Cardiac muscle cell (in vitro differentiated cells and primary cell): Measurements from ENCODE around the gene UBE2M. TPM values are rescaled to one million over a fixed set of nuclear protein-coding genes. Genes with fewer than 3 reads are reported as not detected.
A peak's percentile ranks its signal among the peaks of the same experiment; 100 is the strongest.

Experiments
- DNase-seq, 2 donors: peaks; one replicate each; pipeline versions ENCODE4 v3.0.0 to v3.0.0-alpha.2; 2010 to 2017; ENCODE audit warnings: low read depth in 1 of 2, low spot score in 1 of 2
- H3K27ac ChIP-seq: fragments of 200-600 bp; sonication (generic); 2 replicates; pipeline ENCODE4 v1.5.1; 2016
- H3K27me3 ChIP-seq: fragments of 200-600 bp; sonication (generic); 2 replicates; pipeline ENCODE4 v1.6.0; 2016; ENCODE audit warnings: control low read depth
- H3K36me3 ChIP-seq: fragments of 200-600 bp; sonication (generic); 2 replicates; pipeline ENCODE4 v1.5.1; 2016; ENCODE audit warnings: control low read depth
- H3K4me1 ChIP-seq: fragments of 200-600 bp; sonication (generic); 2 replicates; pipeline ENCODE4 v1.8.1; 2017; ENCODE audit warnings: low read depth, mild to moderate bottlenecking, mixed run types
- H3K4me3 ChIP-seq: fragments of 200-600 bp; sonication (generic); 2 replicates; pipeline ENCODE4 v1.5.1; 2016; ENCODE audit warnings: mild to moderate bottlenecking
- H3K9me3 ChIP-seq: fragments of 200-600 bp; sonication (generic); 2 replicates; pipeline ENCODE4 v1.5.1; 2017; ENCODE audit warnings: low read depth, mild to moderate bottlenecking, control low read depth
- polyA plus RNA-seq: library from polyadenylated mRNA; unstranded; fragments of >200 nt; fragmentation: Nextera tagmentation; extraction: Ambion mirVana; gene quantifications from 2 replicates; pipeline ENCODE4 v1.2.1, GENCODE V29; 2016
- total RNA-seq: library from RNA; depleted of rRNA; stranded (reverse); fragments of >200 nt; gene quantifications from 2 replicates; pipeline ENCODE4 v1.2.3, GENCODE V29; 2016
- TF ChIP-seq, protein P1 (sequence below): IDR thresholded peaks from 2 replicates; pipeline ENCODE4 v1.5.1; 2012; ENCODE audit warnings: low read depth, mild to moderate bottlenecking, low read length

UBE2M gene
- total and polyA plus RNA-seq, 2 experiments from 2014 or later: 70.8 to 177 TPM

DNA sequence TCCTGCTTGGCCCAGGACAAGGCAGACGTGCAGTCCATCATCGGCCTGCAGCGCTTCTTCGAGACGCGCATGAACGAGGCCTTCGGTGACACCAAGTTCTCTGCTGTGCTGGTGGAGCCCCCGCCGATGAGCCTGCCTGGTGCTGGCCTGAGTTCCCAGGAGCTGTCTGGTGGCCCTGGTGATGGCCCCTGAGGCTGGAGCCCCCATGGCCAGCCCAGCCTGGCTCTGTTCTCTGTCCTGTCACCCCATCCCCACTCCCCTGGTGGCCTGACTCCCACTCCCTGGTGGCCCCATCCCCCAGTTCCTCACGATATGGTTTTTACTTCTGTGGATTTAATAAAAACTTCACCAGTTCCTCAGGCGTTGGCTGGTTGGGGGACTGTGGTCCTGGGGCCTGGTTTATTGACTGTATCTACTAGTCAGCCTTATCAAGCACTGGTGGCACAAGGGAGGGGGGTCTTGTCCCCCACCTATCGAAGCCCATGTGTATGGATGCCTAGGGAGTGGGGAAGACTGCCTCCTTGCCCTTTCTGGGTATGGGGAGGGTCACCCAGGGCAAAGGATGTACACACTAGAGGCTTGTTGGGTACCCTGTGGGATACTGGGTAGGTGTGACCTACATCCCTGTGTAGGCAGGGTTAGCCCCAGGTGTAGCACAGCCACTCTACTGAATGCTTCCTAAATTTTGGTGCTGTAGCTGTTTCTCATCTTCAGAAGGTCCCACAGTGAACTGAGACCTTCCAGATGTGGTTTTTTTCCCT lies 7.9 kb downstream of the UBE2M start:
- H3K27ac ChIP-seq: no peak overlapping the region
- TF ChIP-seq, protein P1, sequence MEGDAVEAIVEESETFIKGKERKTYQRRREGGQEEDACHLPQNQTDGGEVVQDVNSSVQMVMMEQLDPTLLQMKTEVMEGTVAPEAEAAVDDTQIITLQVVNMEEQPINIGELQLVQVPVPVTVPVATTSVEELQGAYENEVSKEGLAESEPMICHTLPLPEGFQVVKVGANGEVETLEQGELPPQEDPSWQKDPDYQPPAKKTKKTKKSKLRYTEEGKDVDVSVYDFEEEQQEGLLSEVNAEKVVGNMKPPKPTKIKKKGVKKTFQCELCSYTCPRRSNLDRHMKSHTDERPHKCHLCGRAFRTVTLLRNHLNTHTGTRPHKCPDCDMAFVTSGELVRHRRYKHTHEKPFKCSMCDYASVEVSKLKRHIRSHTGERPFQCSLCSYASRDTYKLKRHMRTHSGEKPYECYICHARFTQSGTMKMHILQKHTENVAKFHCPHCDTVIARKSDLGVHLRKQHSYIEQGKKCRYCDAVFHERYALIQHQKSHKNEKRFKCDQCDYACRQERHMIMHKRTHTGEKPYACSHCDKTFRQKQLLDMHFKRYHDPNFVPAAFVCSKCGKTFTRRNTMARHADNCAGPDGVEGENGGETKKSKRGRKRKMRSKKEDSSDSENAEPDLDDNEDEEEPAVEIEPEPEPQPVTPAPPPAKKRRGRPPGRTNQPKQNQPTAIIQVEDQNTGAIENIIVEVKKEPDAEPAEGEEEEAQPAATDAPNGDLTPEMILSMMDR: no peak
- no peaks in the 10 kb centered on the region for H3K9me3 ChIP-seq
- DNase-seq: no peak
- H3K4me1 ChIP-seq: peaks cover 24% of the 10 kb centered on the region
- no peaks in the 10 kb centered on the region for H3K27me3 ChIP-seq
- no peak overlapping the region for H3K4me3 ChIP-seq
- peaks cover 47% of the 10 kb centered on the region for H3K36me3 ChIP-seq

DNA sequence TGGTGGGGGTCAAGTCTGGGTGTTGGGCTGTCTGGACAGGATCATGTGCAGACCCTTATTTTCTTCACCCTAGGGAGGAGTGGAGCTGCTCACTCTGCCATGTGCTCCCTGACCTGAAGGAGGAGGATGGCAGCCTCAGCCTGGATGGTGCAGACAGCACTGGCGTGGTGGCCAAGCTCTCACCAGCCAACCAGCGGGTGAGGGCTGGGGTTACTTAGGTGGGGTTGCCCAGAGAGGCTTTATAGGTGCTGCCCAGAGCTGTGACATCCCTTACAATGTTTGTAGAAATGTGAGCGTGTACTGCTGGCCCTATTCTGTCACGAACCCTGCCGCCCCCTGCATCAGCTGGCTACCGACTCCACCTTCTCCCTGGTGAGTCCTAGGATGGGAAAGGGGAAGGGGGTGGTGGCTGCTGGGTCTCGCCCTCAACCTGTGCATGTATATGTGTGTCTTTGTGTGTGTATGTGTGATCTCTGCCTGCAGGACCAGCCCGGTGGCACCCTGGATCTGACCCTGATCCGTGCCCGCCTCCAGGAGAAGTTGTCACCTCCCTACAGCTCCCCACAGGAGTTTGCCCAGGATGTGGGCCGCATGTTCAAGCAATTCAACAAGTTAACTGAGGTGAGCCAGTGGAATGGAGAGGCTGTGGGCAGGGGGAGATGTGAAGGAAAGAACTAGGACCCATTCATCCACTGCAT lies 8.6 kb downstream of the UBE2M start:
- TF ChIP-seq, protein P1: no peak
- Histone ChIP-seq H3K4me1 (peaks cover 21% of the 10 kb centered on the region), H3K27ac (no peak overlapping the region), H3K36me3 (peaks cover 47% of the 10 kb centered on the region), H3K9me3 (no peaks in the 10 kb centered on the region), H3K27me3 (no peaks in the 10 kb centered on the region), H3K4me3 (no peak overlapping the region)
- no peak for DNase-seq

DNA sequence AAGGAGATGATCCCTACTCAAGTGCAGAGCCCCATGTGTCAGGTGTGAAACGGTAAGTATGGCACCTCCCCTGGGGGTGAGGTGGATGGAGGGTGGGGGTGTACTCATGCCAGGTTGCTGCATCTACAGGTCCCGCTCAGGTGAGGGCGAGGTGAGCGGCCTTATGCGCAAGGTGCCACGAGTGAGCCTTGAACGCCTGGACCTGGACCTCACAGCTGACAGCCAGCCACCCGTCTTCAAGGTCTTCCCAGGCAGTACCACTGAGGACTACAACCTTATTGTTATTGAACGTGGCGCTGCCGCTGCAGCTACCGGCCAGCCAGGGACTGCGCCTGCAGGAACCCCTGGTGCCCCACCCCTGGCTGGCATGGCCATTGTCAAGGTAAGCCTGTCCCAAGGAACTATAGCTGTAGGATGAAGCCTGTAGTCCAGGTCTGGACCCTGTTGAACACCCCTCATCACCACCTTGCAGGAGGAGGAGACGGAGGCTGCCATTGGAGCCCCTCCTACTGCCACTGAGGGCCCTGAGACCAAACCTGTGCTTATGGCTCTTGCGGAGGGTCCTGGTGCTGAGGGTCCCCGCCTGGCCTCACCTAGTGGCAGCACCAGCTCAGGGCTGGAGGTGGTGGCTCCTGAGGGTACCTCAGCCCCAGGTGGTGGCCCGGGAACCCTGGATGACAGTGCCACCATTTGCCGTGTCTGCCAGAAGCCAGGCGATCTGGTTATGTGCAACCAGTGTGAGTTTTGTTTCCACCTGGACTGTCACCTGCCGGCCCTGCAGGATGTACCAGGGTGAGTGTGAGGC lies 9.3 kb downstream of the UBE2M start:
- Histone ChIP-seq H3K4me3 (no peak overlapping the region), H3K36me3 (peaks cover 47% of the 10 kb centered on the region), H3K27me3 (no peaks in the 10 kb centered on the region), H3K4me1 (peaks cover 19% of the 10 kb centered on the region), H3K27ac (peak overlapping the region; percentile 33), H3K9me3 (no peaks in the 10 kb centered on the region)
- DNase-seq: no peak
- TF ChIP-seq, protein P1: no peak

DNA sequence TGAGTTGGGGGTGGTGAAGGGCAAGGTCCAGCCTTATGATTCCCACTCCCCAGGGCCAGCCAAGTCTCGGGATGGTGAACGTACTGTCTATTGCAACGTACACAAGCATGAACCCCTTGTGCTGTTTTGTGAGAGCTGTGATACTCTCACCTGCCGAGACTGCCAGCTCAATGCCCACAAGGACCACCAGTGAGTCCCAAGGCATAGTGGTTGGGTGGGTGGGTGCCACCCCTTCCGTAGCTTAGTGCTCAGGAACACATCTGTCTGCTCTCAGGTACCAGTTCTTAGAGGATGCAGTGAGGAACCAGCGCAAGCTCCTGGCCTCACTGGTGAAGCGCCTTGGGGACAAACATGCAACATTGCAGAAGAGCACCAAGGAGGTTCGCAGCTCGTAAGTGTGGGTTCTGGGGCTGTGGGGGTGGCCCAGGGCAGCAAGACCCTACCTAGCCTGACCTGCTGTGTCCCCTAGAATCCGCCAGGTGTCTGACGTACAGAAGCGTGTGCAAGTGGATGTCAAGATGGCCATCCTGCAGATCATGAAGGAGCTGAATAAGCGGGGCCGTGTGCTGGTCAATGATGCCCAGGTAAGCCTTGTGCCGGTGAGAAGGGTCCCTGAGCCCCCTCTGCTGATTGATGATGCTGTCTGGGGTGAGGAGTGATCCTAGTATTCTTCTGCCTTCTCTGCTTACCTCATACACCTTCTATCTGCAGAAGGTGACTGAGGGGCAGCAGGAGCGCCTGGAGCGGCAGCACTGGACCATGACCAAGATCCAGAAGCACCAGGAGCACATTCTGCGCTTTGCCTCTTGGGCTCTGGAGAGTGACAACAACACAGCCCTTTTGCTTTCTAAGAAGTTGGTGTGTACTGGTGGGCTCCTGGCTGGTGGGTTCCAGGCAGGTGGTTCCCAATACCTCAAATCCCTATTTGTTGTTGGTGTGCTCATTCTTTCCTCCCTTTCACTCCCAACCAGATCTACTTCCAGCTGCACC lies 10.8 kb downstream of the UBE2M start:
- Histone ChIP-seq H3K4me1 (peaks cover 12% of the 10 kb centered on the region), H3K36me3 (peaks cover 47% of the 10 kb centered on the region), H3K9me3 (no peaks in the 10 kb centered on the region), H3K27me3 (peaks cover 4% of the 10 kb centered on the region), H3K4me3 (no peak overlapping the region), H3K27ac (no peak overlapping the region)
- no peak for DNase-seq
- TF ChIP-seq, protein P1: no peak

DNA sequence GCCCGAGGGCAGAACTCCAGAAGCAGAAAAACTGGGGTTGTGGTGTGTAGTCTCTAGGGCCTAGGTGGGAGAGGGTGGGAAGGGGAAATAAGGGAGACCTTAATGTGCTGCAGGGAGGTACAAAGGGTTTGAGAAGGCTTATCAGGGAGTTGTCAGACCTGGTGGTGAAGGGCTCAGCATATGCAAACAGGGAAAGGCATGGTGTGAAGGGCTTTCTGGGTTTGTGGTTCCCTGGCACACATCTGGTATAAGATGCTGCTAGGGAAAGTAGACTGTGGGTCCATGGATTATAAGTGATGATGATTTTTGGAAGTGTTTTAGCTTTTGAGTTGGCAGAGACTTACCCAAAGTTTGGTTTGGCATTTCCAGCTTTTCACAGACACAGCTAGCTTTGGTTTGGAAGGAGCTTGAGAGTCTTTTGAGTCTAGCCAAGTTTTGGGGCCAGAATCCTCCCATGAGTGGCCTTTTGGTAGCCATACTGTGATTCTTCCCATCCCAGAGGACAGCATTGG lies 12.3 kb downstream of the UBE2M start:
- Histone ChIP-seq H3K27me3 (peaks cover 15% of the 10 kb centered on the region), H3K4me1 (peaks cover 12% of the 10 kb centered on the region), H3K9me3 (no peaks in the 10 kb centered on the region), H3K36me3 (peaks cover 39% of the 10 kb centered on the region), H3K27ac (peak overlapping the region; percentile 42), H3K4me3 (peak overlapping the region; percentile 84)
- TF ChIP-seq, protein P1: no peak
- DNase-seq: no peak
